ENCODE results near the gene ARIH2. TPM values are rescaled to one million over a fixed set of nuclear protein-coding genes. Genes with fewer than 3 reads are reported as not detected.

The ARIH2 gene
- total RNA-seq, result 61.7 to 69.9 TPM (median 69.2 TPM) in 3 replicates
- long read RNA-seq, full-length matches to known transcripts, result 69 of 133 reads
- long read RNA-seq, partial matches to known transcripts, result 11 of 133 reads
- long read RNA-seq, other reads (novel, unspliced or antisense), result 53 of 133 reads

- Mint-ChIP-seq H3K4me3 (ENCODE audit: unreplicated experiment) (peak within 1 kb of the TSS; percentile 87), H3K9me3 (ENCODE audit: low read depth) (no peaks in the 10 kb centered on the region), H3K36me3 (ENCODE audit: low read depth) (no peaks in the 10 kb centered on the region), H3K27ac (ENCODE audit: unreplicated experiment) (peak within 1 kb of the TSS; percentile 99), H3K27me3 (ENCODE audit: low read depth) (no peaks in the 10 kb centered on the region), H3K4me1 (ENCODE audit: low read depth) (peaks cover 22% of the 10 kb centered on the region)
- TF ChIP-seq CTCF (IDR thresholded peaks at IDR 0.05), result peak; percentile 42
- DNase-seq (ENCODE audit: low spot score), result peak; percentile 96
These were observed at the start of gene ARIH2 for GRCh38 chr3:48918388-48919214. ARIH2 (plus strand) TSS chr3:48918842; CDS start chr3:48927559, 8,717 bp downstream.

GRCh38 chr3:48877671-48878070 is 41.0 kb upstream of the ARIH2 start:
- H3K27me3 Mint-ChIP-seq (ENCODE audit: low read depth), result no peaks in the 10 kb centered on the region
- no peak for TF ChIP-seq CTCF (IDR thresholded peaks at IDR 0.05)
- H3K27ac Mint-ChIP-seq (ENCODE audit: unreplicated experiment), result peak overlapping the region; percentile 66
- H3K36me3 Mint-ChIP-seq (ENCODE audit: low read depth), result peaks cover 3% of the 10 kb centered on the region
- H3K4me1 Mint-ChIP-seq (ENCODE audit: low read depth), result peaks cover 4% of the 10 kb centered on the region
- no peaks in the 10 kb centered on the region for H3K9me3 Mint-ChIP-seq (ENCODE audit: low read depth)
- no peak for DNase-seq (ENCODE audit: low spot score)
- H3K4me3 Mint-ChIP-seq (ENCODE audit: unreplicated experiment), result no peak overlapping the region

GRCh38 chr3:48879307-48879993 is 39.2 kb upstream of the ARIH2 start:
- no peak for TF ChIP-seq CTCF (IDR thresholded peaks at IDR 0.05)
- Mint-ChIP-seq H3K4me3 (ENCODE audit: unreplicated experiment) (no peak overlapping the region), H3K4me1 (ENCODE audit: low read depth) (peaks cover 4% of the 10 kb centered on the region), H3K27me3 (ENCODE audit: low read depth) (no peaks in the 10 kb centered on the region), H3K27ac (ENCODE audit: unreplicated experiment) (no peak overlapping the region), H3K9me3 (ENCODE audit: low read depth) (no peaks in the 10 kb centered on the region), H3K36me3 (ENCODE audit: low read depth) (peaks cover 5% of the 10 kb centered on the region)
- DNase-seq (ENCODE audit: low spot score), result no peak

- no peaks in the 10 kb centered on the region for H3K9me3 Mint-ChIP-seq (ENCODE audit: low read depth)
- H3K36me3 Mint-ChIP-seq (ENCODE audit: low read depth), result peaks cover 7% of the 10 kb centered on the region
- H3K4me1 Mint-ChIP-seq (ENCODE audit: low read depth), result peaks cover 6% of the 10 kb centered on the region
- no peak overlapping the region for H3K4me3 Mint-ChIP-seq (ENCODE audit: unreplicated experiment)
- H3K27ac Mint-ChIP-seq (ENCODE audit: unreplicated experiment), result no peak overlapping the region
- TF ChIP-seq CTCF (IDR thresholded peaks at IDR 0.05), result no peak
- H3K27me3 Mint-ChIP-seq (ENCODE audit: low read depth), result no peaks in the 10 kb centered on the region
- DNase-seq (ENCODE audit: low spot score), result no peak
These were observed 38.7 kb upstream of the ARIH2 start for GRCh38 chr3:48879994-48880377.

- H3K27ac Mint-ChIP-seq (ENCODE audit: unreplicated experiment), result no peak overlapping the region
- H3K36me3 Mint-ChIP-seq (ENCODE audit: low read depth), result peaks cover 7% of the 10 kb centered on the region
These were observed 37.6 kb upstream of the ARIH2 start for GRCh38 chr3:48881006-48881405.

More at GRCh38 chr3:48881006-48881405, 37.6 kb upstream of the ARIH2 start:
- TF ChIP-seq CTCF (IDR thresholded peaks at IDR 0.05), result no peak
- DNase-seq (ENCODE audit: low spot score), result no peak
- Mint-ChIP-seq H3K4me1 (ENCODE audit: low read depth) (peaks cover 16% of the 10 kb centered on the region), H3K27me3 (ENCODE audit: low read depth) (no peaks in the 10 kb centered on the region), H3K9me3 (ENCODE audit: low read depth) (no peaks in the 10 kb centered on the region), H3K4me3 (ENCODE audit: unreplicated experiment) (no peak overlapping the region)
